NCI-H128 (cell line): ENCODE data around the gene WDR18.

Experiments
- DNase-seq: peaks from one replicate; lab custom pipeline; 2025; ENCODE audit not compliant: unreplicated experiment; lab: John Stamatoyannopoulos, UW

The WDR18 gene

DNA sequence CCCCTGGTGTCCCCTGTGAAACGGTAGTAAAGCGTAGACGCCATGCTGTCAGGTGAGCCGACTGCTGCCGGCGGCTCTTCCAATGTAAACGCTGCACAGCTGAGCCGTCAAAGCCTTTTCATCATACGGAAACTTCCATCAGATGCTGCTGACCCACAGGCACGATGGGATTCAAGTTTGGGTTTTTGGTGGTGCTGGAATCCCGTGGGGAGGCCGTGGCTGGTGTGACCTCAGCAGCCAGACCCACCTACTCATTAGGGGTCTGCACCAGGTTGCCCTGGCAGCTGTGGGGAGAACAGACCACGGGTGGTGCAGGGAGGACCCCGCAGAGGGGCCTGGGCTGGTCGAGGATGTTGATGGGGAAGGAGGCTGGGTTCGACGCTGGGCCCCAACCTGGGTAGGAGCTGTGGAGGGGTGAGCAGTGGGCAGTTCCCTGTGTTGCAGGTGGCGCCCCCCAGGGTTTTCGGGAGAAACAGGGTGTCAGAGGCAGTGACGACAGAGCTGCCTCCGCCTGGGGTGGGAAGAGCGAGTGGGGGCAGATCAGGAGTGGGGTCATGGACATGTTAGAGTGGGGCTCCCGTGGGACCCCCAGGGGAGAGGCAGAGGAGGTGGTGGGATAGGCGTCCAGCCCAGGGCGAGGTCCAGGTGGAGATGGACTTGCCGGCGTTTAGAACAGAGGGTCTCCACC, 22.7 kb downstream of the WDR18 start:
- no peak for DNase-seq

DNA sequence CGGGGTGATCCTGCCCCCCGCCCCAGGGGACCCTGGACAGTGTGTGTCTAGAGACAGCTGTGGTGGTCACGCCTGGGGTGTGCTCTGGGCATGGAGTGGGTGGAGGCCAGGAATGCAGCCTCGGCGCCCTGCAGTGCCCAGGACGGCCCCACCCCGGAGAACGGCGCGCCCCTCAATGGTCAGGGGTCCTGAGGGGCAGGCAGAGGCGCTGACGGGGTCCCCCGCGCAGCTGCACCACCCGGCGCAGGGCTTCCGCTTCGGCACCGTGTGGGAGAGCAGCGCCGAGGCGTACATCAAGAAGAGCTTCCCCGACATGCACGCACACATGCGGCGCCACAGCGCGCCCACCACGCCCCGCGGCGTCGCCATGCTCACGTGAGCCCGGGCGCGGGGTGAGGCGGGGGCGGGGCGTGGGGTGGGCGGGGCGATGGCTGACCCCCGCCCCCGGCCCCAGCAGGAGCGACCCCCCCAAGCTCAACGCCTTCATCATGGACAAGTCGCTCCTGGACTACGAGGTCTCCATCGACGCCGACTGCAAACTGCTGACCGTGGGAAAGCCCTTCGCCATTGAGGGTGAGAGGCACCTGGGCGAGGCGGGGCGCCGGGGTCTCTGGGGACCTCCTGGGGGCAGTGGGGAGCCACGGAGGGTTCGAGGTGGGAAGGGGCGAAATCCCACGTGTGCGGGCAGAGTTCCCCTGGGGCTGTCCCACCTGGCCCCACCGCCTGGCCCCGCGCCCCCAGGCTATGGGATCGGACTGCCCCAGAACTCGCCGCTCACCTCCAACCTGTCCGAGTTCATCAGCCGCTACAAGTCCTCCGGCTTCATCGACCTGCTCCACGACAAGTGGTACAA, 23.5 kb downstream of the WDR18 start:
- no peak for DNase-seq

- DNase-seq: no peak
Measured at GRCh38 chr19:1008268-1009040, 24.3 kb downstream of the WDR18 start.

DNA sequence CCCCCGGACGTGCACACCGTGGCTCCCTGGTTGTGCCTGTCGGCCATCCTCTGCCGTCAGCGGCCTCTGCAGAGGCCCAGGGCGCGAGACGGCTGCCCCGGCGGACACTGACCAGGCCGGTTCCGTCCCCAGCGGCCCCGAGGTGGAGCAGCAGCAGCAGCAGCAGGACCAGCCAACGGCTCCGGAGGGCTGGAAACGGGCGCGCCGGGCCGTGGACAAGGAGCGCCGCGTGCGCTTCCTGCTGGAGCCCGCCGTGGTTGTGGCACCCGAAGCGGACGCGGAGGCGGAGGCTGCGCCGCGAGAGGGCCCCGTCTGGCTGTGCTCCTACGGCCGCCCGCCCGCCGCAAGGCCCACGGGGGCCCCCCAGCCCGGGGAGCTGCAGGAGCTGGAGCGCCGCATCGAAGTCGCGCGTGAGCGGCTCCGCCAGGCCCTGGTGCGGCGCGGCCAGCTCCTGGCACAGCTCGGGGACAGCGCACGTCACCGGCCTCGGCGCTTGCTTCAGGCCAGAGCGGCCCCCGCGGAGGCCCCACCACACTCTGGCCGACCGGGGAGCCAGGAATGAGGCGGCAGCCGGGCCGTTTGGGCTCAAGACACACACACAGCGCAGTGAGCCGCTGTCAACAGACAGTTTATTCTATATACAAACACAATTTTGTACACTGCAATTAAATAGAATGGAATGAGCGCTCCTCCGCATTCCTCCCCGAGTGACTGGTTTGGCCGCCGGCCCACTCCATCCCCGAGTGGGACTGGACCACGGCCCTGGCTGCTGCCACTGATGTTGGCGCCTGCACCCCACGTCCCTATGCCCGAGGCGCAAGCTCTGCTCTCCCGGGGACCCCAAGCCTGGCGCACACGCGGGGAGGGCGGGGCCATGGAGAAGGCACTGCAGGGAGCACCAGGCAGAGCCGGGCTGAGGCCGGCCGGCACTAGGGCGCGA, 25.2 kb downstream of the WDR18 start:
- no peak for DNase-seq

DNA sequence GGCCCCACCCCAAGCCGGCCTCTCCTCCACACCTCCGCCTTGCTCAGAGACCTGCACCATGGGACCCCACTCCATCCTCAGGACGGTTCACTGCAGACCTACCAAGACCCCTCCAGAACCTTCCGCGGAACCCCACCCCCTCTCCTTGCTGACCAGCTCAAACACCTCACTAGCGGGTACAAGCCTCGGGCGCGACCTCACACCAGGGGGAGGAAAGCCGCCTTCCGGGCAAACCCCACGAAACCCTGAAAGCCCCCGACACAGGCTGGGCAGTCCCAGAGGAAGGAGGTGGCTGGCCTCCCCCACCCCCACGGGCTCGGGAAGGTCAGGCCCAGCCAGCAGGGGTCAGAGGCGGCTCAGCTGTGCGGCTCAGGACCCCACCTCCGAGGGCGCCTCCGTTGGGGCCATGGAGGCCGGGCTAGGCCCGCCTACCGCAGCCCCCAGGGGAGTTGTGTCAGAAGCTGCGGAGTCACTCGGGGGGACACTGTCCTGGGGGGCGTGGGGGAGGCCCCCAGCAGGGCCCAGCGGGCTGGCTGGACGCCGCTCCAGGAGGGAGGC, 25.9 kb downstream of the WDR18 start:
- no peak for DNase-seq

GRCh38 chr19:1010586-1011510, 26.7 kb downstream of the WDR18 start:
- DNase-seq: no peak

DNA sequence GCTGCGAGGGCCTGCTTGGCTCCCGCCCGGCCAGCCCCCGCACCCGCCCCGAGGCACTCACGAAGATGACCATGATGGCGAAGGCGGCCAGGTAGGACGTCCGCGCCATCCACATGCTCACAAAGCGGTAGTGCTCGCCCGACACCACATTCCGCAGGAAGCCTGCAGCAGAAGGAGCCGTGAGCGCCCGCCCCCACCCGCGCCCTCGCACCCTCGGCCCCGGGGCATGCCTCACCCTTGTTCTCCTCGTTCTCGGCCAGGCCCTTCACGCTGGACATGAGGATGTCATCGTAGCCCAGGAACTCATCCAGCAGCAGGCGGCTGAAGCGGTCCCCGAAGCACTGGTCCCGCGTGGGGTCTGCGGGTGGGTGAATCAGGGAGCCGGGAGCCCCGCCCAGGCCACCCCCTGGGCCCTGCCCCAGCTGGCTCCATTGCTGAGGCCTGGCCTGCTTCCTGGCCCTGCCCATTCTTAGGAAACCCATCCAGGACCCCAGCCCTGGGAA, 27.7 kb downstream of the WDR18 start:
- no peak for DNase-seq

GRCh38 chr19:1012334-1012733, 28.2 kb downstream of the WDR18 start:
- no peak for DNase-seq

GRCh38 chr19:1013218-1013617, 29.1 kb downstream of the WDR18 start:
- no peak for DNase-seq

DNA sequence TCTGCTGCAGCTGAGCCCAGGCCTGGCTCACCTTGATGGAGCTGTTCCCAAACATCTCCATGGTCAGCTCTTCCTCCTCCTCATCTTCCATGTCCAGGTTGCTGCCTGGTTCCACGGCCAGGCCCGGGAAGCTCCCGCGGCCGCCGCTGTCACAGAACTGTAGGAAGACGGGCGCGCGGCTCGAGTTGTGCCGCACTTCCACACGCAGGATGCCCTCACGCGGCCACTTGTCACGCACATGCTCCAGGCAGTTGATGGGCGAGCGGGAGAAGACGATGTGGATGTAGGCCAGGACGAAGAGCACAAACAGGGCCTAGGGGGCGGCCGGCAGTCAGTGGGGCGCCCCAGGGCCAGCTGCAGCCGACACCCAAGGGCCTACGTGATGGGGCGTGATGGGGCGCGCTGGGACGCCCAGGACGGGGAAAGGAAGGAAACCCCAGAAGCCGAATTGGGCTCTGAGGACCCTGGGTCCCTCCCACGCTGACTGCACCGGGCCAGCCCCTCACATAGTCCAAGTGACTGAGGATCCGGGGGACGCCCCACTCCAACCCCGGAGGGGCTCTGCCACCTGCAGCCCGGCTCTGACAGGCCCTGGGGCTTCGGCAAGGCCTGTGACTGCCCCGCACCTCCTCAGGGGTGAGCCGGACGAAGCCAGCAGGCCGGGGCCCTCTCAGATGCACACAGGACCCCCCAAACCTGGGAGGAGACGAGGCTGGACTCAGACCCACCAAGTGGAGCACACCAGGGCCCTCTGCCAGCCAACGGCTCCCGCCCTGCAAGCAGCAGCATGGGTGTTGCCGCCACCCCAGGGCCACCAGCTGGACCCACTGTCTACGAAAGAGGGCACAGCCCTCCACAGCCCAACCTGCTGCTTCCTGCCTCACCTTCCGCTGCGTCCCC, 30.3 kb downstream of the WDR18 start:
- DNase-seq: no peak

GRCh38 chr19:1015061-1015781, 31.1 kb downstream of the WDR18 start:
- DNase-seq: no peak

GRCh38 chr19:1015782-1016646, 31.9 kb downstream of the WDR18 start:
- no peak for DNase-seq

DNA sequence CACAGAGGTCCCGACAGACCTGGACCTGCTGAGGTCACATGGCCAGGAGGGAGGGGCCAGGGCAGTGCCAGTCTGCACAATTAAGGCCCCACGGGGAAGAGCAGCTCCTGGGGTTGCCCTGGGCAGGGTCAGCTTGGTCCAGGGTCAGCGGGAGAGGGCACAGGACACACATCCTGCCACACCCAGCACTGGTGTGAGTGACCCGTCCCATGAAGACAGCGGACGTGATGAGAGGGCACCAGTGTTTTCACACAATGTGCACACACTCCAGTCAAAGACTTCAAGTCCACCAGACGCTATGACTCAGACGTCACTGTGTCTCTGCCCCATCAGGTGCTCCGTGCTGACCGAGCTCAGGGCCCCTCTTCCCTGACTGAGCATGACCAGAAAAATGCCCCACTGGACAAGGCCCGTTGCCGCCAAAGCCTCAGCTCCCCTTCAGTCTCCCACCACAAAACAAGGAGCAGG, 32.5 kb downstream of the WDR18 start:
- no peak for DNase-seq

DNA sequence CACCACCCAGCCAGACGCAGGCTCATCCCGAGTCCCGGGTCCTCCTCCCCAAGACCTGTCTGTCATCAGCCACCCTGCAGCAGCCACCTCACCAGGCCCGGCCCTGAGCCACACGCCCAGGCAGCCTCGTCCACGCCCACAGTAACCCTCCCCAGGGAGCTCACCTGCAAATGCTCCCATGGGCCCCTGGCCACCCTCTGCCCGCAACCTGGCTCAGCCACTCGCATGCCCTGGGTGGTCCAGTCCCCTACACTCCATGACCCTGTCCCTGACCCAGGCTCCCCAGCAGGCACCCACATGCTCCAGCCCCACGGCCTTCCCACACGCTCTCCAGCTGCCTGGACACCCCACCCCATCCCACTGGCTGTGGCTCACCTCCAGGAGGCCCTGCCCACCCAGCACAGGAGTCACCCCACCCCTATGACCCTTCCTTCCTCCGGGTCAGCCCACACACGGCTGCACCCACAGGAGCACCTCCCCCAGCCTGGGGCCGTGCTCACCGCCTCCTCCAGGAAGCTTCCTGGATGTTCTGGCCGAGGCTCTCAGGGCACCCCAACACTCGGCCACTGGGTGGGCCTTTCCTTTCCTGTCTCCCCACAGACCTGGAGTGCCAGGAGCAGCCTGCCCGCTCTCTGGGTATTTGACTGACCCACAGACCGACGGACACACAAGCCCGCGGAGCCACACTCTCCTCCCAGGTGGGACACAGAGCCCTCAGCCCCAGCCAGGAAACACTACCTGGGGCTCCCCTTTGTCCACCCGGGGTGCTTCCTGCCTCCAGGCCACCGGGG, 33.2 kb downstream of the WDR18 start:
- no peak for DNase-seq

DNA sequence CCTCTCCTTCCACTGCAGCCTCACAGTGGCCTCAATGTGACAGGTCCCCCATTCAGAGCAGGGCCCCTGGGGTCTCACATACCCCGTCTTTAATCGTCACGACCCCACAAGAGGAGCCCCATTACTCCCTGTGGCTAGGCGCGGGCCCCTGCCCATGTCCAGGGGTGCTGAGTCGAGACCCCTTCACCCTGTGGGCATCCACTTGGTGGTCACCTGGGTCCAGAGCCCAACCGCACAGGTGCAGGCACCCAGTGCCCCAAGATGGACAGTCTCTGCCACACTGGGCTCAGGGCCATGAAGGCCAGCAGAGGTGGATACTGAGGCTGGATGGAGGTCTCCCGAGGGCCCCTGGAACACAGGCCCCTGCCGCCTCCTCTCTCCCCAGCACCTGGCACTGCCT, 33.8 kb downstream of the WDR18 start:
- no peak for DNase-seq

GRCh38 chr19:1018393-1018792, 34.2 kb downstream of the WDR18 start:
- DNase-seq: no peak
